Transverse colon (tissue), 4 donors: ENCODE measurements around the gene INO80C.

Experiments used
- CTCF ChIP-seq, 5 experiments: fragments of 200-600 bp in 3 of 5; fragments of 450-650 bp in 2 of 5; sonication (generic) in 3 of 5; IDR thresholded peaks; 1 replicate in 2 of 5; 2 replicates in 3 of 5; pipeline ENCODE4 v1.5.1; 2016 to 2017; ENCODE audit warnings: antibody characterized with exemption in 5 of 5, inconsistent platforms in 3 of 5, mild to moderate bottlenecking in 2 of 5, moderate library complexity in 1 of 5
- POLR2A ChIP-seq: fragments of 450-650 bp; IDR thresholded peaks from one replicate; pipeline ENCODE4 v1.6.1; 2016; ENCODE audit warnings: antibody characterized with exemption, mild to moderate bottlenecking, moderate library complexity
- POLR2AphosphoS5 ChIP-seq, 3 donors: sonication (generic); formaldehyde crosslinking; IDR thresholded peaks; one replicate each; pipeline ENCODE4 v1.6.1; 2016; ENCODE audit warnings: antibody characterized with exemption in 3 of 3

GRCh38 chr18:35477974-35478373, 19.8 kb downstream of the INO80C start:
- TF ChIP-seq CTCF (IDR thresholded peaks at IDR 0.05) (no peak), POLR2AphosphoS5 (IDR thresholded peaks at IDR 0.05) (no peak), POLR2A (no peak)
